A549 (cell line): ENCODE measurements around the gene TSEN54. TPM values are rescaled to one million over a fixed set of nuclear protein-coding genes. Genes with fewer than 3 reads are reported as not detected.

Source experiments
- ATAC-seq, 2 experiments: fragments of 200-7000 bp in 1 of 2; fragments of >200 bp in 1 of 2; cut with Nextera tagmentation in 1 of 2; cut with Tn5 transposase in 1 of 2; 3 replicates each; pipeline versions ENCODE4 v1.8.0 to v1.9.1; 2018 to 2020; ENCODE audit warnings: mild to moderate bottlenecking in 1 of 2, moderate library complexity in 1 of 2
- CTCF ChIA-PET: fragments of 300-600 bp; sonication (Branson Sonifier 250); formaldehyde crosslinking; extraction: SDS; loops from one replicate; lab custom pipeline; 2021; ENCODE audit warnings: antibody characterized with exemption, inconsistent platforms; lab: Yijun Ruan, JAX
- POLR2A ChIA-PET: fragments of 350-600 bp; formaldehyde crosslinking; extraction: SDS; loops from one replicate; lab custom pipeline; 2021; ENCODE audit warnings: antibody characterized with exemption, inconsistent platforms; lab: Yijun Ruan, JAX
- DNase-seq, 2 experiments: peaks; one replicate each; pipeline versions ENCODE4 v3.0.0 to v3.0.0-alpha.2; 2011 to 2016; ENCODE audit warnings: low read depth in 1 of 2, low spot score in 1 of 2
- FAIRE-seq: peaks from 2 replicates; lab custom pipeline; 2011; peaks lifted over from hg19 to GRCh38; lab: Jason Lieb, UNC
- H3K27ac ChIP-seq, 2 experiments: fragments of >200 bp; sonication (Bioruptor Twin); formaldehyde crosslinking; 3 replicates each; pipeline ENCODE4 v1.5.1; 2016 to 2017
- H3K4me1 ChIP-seq: fragments of >200 bp; sonication (Bioruptor Twin); formaldehyde crosslinking; 3 replicates; pipeline ENCODE4 v1.6.1; 2016
- H3K4me2 ChIP-seq: fragments of >200 bp; sonication (Bioruptor Twin); formaldehyde crosslinking; 3 replicates; pipeline ENCODE4 v1.6.1; 2016
- H3K4me3 ChIP-seq: fragments of >200 bp; sonication (Bioruptor Twin); formaldehyde crosslinking; 3 replicates; pipeline ENCODE4 v1.5.1; 2016
- H3K9me3 ChIP-seq: fragments of >200 bp; sonication (Bioruptor Twin); formaldehyde crosslinking; 3 replicates; pipeline ENCODE4 v1.6.1; 2016
- CBX8 ChIP-seq: fragments of 200-600 bp; sonication (generic); IDR thresholded peaks from 2 replicates; pipeline ENCODE4 v1.6.1; 2016
- CEBPB ChIP-seq, 2 experiments: fragments of >200 bp in 1 of 2; sonication (Bioruptor Twin) in 1 of 2; formaldehyde crosslinking in 1 of 2; IDR thresholded peaks; 2 replicates each; pipeline ENCODE4 v1.6.1; 2012 to 2016
- CHD2 ChIP-seq: fragments of 150-350 bp; IDR thresholded peaks from 2 replicates; pipeline ENCODE4 v1.6.1; 2014; ENCODE audit warnings: low read length; ENCODE audit not compliant: partially characterized antibody
- JUN ChIP-seq, 2 experiments: fragments of >200 bp; sonication (Bioruptor Twin); formaldehyde crosslinking; IDR thresholded peaks; 2 replicates in 1 of 2; 3 replicates in 1 of 2; pipeline ENCODE4 v1.6.1; 2016 to 2017
- MAX ChIP-seq: IDR thresholded peaks from 2 replicates; pipeline ENCODE4 v1.6.1; 2012
- MAZ ChIP-seq: fragments of 150-350 bp; IDR thresholded peaks from 2 replicates; pipeline ENCODE4 v1.6.1; 2014; ENCODE audit warnings: antibody characterized with exemption, low read depth, low read length, borderline replicate concordance
- MYC ChIP-seq: IDR thresholded peaks from 2 replicates; pipeline ENCODE4 v1.6.1; 2012; ENCODE audit warnings: mild to moderate bottlenecking, inconsistent platforms, low read length, improper control_type of control experiment, borderline replicate concordance
- NPAS2 ChIP-seq: fragments of 250-450 bp; sonication (Bioruptor Pico); IDR thresholded peaks from 2 replicates; pipeline ENCODE4 v1.8.0; 2022; ENCODE audit warnings: mild to moderate bottlenecking, moderate library complexity, borderline replicate concordance
- NR3C1 ChIP-seq: fragments of >200 bp; sonication (Bioruptor Twin); formaldehyde crosslinking; IDR thresholded peaks from 3 replicates; pipeline ENCODE4 v1.6.1; 2017
- PHF8 ChIP-seq: fragments of 200-600 bp; sonication (generic); IDR thresholded peaks from 2 replicates; pipeline ENCODE4 v1.6.1; 2016; ENCODE audit warnings: low read depth, mild to moderate bottlenecking, antibody characterized with exemption, moderate library complexity, borderline replicate concordance
- POLR2AphosphoS2 ChIP-seq: conservative IDR thresholded peaks from 2 replicates; pipeline ENCODE4 v1.6.1; 2012; ENCODE audit warnings: low read length, improper control_type of control experiment, inconsistent platforms
- RAD21 ChIP-seq, 2 experiments: fragments of >200 bp in 1 of 2; sonication (Bioruptor Twin) in 1 of 2; formaldehyde crosslinking in 1 of 2; IDR thresholded peaks in 1 of 2; conservative IDR thresholded peaks in 1 of 2; 2 replicates in 1 of 2; 3 replicates in 1 of 2; pipeline ENCODE4 v1.6.1; 2012 to 2018; ENCODE audit warnings: inconsistent platforms in 1 of 2
- RARB ChIP-seq: fragments of 250-450 bp; sonication (Bioruptor Pico); IDR thresholded peaks from 2 replicates; pipeline ENCODE4 v1.8.0; 2021; ENCODE audit warnings: mild to moderate bottlenecking, moderate library complexity
- RNF2 ChIP-seq: fragments of 200-600 bp; sonication (generic); IDR thresholded peaks from 2 replicates; pipeline ENCODE4 v1.6.1; 2016; ENCODE audit warnings: low read depth, mild to moderate bottlenecking, antibody characterized with exemption, moderate library complexity, borderline replicate concordance
- SMC3 ChIP-seq: fragments of >200 bp; sonication (Bioruptor Twin); formaldehyde crosslinking; IDR thresholded peaks from 3 replicates; pipeline ENCODE4 v1.6.1; 2018; ENCODE audit warnings: inconsistent platforms
- SREBF2 ChIP-seq: fragments of 450-650 bp; IDR thresholded peaks from 2 replicates; pipeline ENCODE4 v1.6.1; 2014; ENCODE audit warnings: mild to moderate bottlenecking, moderate library complexity
- TFCP2L1 ChIP-seq: fragments of 250-450 bp; sonication (Bioruptor Pico); IDR thresholded peaks from 2 replicates; pipeline ENCODE4 v1.5.0; 2021; ENCODE audit warnings: mild to moderate bottlenecking
- ZFP36 ChIP-seq: fragments of 450-650 bp; IDR thresholded peaks from 2 replicates; pipeline ENCODE4 v1.6.1; 2014; ENCODE audit warnings: borderline replicate concordance; ENCODE audit not compliant: partially characterized antibody
- ZNF302 ChIP-seq: fragments of 250-450 bp; sonication (Bioruptor Pico); IDR thresholded peaks from 2 replicates; pipeline ENCODE4 v1.9.0; 2021; ENCODE audit warnings: inconsistent platforms, mild to moderate bottlenecking, moderate library complexity
- WGBS: methylation state at CpG from one replicate; pipeline ENCODE4 v1.1.6; 2017; ENCODE audit errors: missing lambda C conversion rate; 5-methylcytosine and 5-hydroxymethylcytosine counted together
- polyA plus RNA-seq, 4 experiments: library from polyadenylated mRNA; depleted of rRNA in 3 of 4; stranded (reverse); fragments of >200 nt; fragmentation: RNase III in 1 of 4; extraction: RNeasy Plus Mini Kit Qiagen cat#74134 plus additional on column Dnase treatment in 1 of 4; gene quantifications; 2 replicates in 3 of 4; 3 replicates in 1 of 4; pipeline ENCODE4 v1.2.3, GENCODE V29; 2011 to 2017
- TF ChIP-seq, protein P1 (sequence below): fragments of >200 bp; sonication (Bioruptor Twin); formaldehyde crosslinking; IDR thresholded peaks from 3 replicates; pipeline ENCODE4 v1.6.1; 2016
- TF ChIP-seq, protein P2 (sequence below): IDR thresholded peaks from 2 replicates; pipeline ENCODE4 v1.6.1; 2012; ENCODE audit warnings: low read depth, borderline replicate concordance

TSEN54 gene
- polyA plus RNA-seq, 2 of the 4 experiments (the other 2 are of a cell fraction) = 24.8 to 38.4 TPM

DNA sequence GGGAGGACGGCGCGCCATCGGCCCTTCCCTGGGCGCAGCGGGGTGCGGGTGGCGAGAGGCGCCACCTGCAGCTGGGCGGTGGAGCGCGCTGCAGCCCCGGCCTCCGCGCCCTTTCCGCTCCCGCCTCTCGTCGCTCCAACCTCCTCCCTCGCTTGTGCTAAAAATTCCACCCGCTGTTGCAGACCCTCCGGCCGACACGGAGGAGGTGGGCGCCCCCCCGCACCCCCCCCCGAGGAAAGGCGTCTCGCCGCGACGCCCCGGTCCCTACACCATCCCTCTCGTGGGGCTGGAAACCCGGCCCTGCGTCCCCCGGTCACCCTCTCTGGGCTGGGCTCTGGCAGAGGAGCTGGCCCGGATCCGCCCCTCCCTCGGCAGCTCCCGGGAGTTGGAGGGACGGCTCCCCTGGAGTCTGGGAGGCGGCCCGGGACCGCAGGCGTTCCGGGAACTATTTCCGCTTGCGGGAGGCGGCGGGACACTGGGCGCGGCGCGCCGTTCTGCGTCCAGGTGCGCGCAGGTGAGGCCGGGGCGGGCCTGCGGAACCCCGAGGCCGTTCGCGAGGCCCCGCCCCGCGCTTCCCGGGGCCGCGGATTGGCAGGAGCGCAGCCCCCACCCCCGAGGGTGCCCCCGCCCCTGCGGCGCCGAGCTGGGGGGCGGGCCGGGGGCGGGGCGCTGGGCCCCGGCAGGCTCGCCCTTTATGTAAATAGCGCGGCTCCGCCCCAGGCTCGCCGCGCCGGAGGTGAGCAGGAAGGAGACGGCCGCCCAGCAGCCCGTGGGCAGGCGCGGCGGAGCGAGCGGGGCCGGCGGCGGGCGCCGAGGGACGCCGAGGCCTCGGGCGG, 8.9 kb downstream of the TSEN54 start, which contains the start of gene LLGL2 (continued):
- TF ChIP-seq NR3C1 (no peak), RARB (CRISPR knock-in tag) (no peak), CBX8 (no peak), RNF2 (peak; percentile 74; the same call in 1 of the 2 replicates), MAZ (peak; percentile 69; the same call in 1 of the 2 replicates), SREBF2 (no peak), TFCP2L1 (CRISPR knock-in tag) (0 out of 2 replicates have a peak, but pooled peaks have one; percentile 17), RAD21 (conservative IDR thresholded peaks at IDR 0.05 in 1 of 2, IDR thresholded peaks at IDR 0.05 in 1 of 2) (peak; percentile 18 to 59; a peak in 4 of 5 replicates), POLR2AphosphoS2 (no peak), JUN (IDR thresholded peaks at IDR 0.05) (peak in 1 of 2 experiments; percentile 60; a peak in 2 of 5 replicates), CHD2 (no peak), ZNF302 (CRISPR knock-in tag) (no peak), SMC3 (peak; percentile 67), MYC (no peak)
- TF ChIP-seq, protein P1, sequence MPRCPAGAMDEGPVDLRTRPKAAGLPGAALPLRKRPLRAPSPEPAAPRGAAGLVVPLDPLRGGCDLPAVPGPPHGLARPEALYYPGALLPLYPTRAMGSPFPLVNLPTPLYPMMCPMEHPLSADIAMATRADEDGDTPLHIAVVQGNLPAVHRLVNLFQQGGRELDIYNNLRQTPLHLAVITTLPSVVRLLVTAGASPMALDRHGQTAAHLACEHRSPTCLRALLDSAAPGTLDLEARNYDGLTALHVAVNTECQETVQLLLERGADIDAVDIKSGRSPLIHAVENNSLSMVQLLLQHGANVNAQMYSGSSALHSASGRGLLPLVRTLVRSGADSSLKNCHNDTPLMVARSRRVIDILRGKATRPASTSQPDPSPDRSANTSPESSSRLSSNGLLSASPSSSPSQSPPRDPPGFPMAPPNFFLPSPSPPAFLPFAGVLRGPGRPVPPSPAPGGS = peak; percentile 72; the same call in 2 of the 3 replicates
- TF ChIP-seq, protein P2, sequence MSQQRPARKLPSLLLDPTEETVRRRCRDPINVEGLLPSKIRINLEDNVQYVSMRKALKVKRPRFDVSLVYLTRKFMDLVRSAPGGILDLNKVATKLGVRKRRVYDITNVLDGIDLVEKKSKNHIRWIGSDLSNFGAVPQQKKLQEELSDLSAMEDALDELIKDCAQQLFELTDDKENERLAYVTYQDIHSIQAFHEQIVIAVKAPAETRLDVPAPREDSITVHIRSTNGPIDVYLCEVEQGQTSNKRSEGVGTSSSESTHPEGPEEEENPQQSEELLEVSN = peak; percentile 73
- TF ChIP-seq, all 56 proteins: peak for 13

- TF ChIP-seq ZFP36 = no peak
- TF ChIP-seq PHF8 = peak; percentile 39; the same call in 1 of the 2 replicates
- peak in 1 of 2 experiments; percentile 47; a peak in 1 of 4 replicates for TF ChIP-seq CEBPB (IDR thresholded peaks at IDR 0.05)
- peak; percentile 69 for TF ChIP-seq MAX
- TF ChIP-seq RARB (CRISPR knock-in tag) = no peak
- TF ChIP-seq, protein P2 = 0 out of 2 replicates have a peak, but pooled peaks have one; percentile 35
- no peak for TF ChIP-seq NPAS2 (CRISPR knock-in tag)
- peak; percentile 24 to 51 for ATAC-seq
- Histone ChIP-seq H3K4me1 (peaks cover 25% of the 10 kb centered on the region), H3K4me2 (peak overlapping the region; percentile 98), H3K27ac (peak overlapping the region; percentile 83 to 88), H3K4me3 (peak overlapping the region; percentile 67), H3K9me3 (no peaks in the 10 kb centered on the region)
- no peak for FAIRE-seq
- CTCF ChIA-PET = interaction anchor here (0.6 to 3.3 kb wide), 20 partner anchors 9 to 142 kb away, joined by 3 to 18 read pairs (median 4); partner anchors contain the start of genes SMIM5 and TSEN54
- POLR2A ChIA-PET = interaction anchor here (1.2 to 2.1 kb wide), 3 partner anchors 10 to 254 kb away, joined by 4 to 19 read pairs (median 6); partner anchors contain the start of genes SLC25A19 and TSEN54
- 27% methylated on average over 22 of the region's 60 CpGs for WGBS
- DNase-seq = no peak
Observed at GRCh38 chr17:75525806-75526554, 9.7 kb downstream of the TSEN54 start.
